HS-5 (cell line): ENCODE results near the gene UPB1.

ENCODE experiments used
- DNase-seq: peaks from one replicate; pipeline ENCODE4 v3.0.0-alpha.2; 2012; ENCODE audit warnings: low read depth

UPB1 gene

DNA sequence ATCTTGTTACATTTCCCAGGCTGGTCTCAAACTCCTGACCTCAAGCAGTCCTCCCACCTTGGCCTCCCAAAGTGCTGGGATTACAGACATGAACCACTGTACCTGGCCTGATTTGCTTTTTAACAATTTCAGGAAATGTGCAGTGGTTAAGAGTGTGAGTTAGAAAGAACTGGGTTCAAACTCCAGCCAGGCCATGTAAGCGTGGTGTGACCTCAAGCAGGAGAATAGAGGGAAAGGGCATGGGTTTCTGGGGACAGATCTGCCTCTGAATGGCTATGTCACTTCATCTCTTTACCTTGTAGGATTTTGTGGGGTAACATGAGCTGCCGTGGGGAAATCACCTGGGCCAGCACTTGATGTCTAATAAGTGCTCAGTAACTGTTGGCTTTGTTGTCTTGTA lies 69.9 kb downstream of the UPB1 start:
- no peak for DNase-seq

DNA sequence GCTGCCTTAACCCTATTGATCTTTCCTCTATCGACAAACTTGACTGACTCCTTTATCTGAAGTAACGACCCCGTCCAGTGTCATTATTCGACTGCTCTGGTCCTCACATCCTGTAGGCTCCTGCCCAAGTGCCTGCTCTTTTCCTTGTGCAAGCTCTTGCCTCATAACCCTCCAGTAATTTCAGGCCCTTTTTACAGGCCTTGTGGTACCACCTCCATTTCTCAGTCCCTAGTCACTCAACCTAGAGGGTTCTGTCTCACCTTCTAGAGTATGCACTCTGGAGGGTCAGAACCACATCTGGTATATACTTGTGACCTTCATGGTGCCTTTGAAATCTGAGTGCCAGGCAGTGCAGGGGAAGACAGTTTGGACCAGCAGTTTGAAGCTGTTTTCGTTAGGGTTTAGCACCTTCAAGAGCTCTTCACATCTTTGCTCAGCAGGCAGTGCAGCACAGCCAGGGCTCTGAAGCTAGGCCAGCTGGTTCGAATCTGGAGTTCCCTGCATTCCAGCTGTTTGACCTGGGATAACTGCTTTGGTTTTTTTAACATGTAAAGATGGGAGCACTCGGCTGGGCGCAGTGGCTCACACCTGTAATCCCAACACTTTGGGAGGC lies 71.9 kb downstream of the UPB1 start:
- DNase-seq: no peak

DNA sequence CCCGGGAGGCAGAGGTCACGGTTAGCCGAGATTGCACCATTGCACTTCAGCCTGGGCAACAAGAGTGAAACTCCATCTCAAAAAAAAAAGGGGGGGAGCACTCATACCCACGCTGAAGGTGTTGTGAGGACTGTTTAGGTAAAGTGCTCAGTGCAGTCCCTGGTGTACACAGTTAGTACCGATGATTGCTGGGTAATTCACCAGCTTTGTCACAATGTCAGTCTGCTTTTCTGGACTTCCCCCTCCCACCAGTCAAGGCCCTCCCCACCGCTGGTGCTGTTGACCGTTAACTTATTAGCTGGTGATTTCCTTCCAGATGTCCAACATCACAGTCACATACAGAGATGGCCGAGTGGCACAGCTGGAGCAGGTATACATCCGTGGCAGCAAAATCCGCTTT lies 72.5 kb downstream of the UPB1 start:
- no peak for DNase-seq

DNA sequence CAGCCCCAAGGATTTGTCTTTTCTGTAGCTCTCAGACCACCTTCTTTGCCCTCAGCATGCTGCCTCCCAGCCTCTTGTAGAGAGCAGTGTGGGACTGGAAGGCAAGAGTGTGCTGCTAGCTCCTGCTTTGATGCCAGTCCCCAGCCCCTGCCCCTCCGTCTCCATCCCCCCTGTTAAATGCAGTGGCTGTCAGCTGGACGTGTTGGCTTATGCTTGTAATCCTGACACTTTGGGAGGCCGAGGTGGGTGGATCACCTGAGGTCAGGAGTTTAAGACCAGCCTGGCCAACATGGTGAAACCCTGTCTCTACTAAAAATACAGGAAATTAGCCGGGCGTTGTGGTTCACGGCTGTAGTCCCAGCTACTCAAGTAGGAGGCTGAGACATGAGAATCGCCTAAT lies 76.1 kb downstream of the UPB1 start:
- DNase-seq: no peak

GRCh38 chr22:24576778-24577177 lies 81.6 kb downstream of the UPB1 start:
- DNase-seq: no peak
